Mononuclear cell (primary cell): Measurements from ENCODE around the gene DNAI7. TPM values are rescaled to one million over a fixed set of nuclear protein-coding genes. Genes with fewer than 3 reads are reported as not detected.

Source experiments
- H3K27me3 ChIP-seq: 2 replicates; pipeline ENCODE4 v1.6.0; 2011; ENCODE audit warnings: low read length, control low read depth; ENCODE audit not compliant: insufficient read depth
- H3K4me1 ChIP-seq: 2 replicates; pipeline ENCODE4 v1.5.1; 2011; ENCODE audit warnings: mild to moderate bottlenecking, low read length, control low read depth; ENCODE audit not compliant: insufficient read depth
- H3K4me3 ChIP-seq: 2 replicates; pipeline ENCODE4 v1.5.1; 2011; ENCODE audit warnings: mild to moderate bottlenecking, low read length, moderate library complexity
- H3K9me3 ChIP-seq: 2 replicates; pipeline ENCODE4 v1.5.1; 2011; ENCODE audit warnings: low read depth, mild to moderate bottlenecking, control low read depth, low read length
- total RNA-seq: library from RNA; depleted of rRNA; stranded (reverse); fragments of >200 nt; gene quantifications from one replicate; pipeline ENCODE4 v1.2.3, GENCODE V29; 2012

The DNAI7 gene
- total RNA-seq, 1 donor: 0.10 TPM

DNA sequence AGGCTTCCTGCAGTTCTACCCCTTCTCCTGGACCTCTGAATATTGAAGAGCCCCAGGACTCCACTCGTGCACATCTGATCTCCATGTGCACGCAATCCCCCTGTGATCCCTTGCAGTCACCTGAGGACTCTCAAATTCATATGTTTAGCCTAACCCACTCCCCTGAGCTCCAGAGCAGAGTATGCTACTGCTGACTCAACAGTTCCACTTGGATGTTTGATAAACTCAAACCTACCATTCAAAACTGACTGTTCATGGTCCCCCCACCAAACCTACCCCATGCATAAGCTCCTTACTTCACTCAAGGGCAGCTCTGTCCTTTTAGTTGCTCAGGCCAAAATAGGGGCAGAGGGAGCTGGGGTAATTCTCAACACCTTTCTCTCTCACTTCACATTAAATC, 96.0 kb downstream of the DNAI7 start:
- no peaks in the 10 kb centered on the region for H3K9me3 ChIP-seq
- H3K4me3 ChIP-seq: no peak overlapping the region
- peaks cover 9% of the 10 kb centered on the region for H3K4me1 ChIP-seq
- no peaks in the 10 kb centered on the region for H3K27me3 ChIP-seq

DNA sequence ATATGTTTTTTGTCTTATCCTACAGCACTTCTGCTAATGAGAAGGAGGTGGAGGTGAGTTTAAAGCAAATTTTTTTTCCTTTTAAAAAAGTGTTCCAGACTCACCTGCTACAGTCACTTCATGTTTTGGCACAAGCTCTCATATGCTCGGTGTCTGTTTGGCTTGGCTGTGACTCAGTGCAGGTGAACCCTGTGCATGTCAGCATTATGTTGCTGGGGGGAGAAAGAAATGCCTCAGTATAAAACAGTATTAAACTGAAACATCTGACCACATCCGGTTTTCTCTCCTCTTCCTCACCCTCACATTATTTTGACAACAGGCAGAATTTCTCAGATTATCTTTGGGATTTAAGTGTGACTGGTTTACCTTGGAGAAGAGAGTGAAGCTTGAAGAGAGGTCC, 105.2 kb downstream of the DNAI7 start:
- H3K9me3 ChIP-seq: no peaks in the 10 kb centered on the region
- H3K27me3 ChIP-seq: no peaks in the 10 kb centered on the region
- H3K4me1 ChIP-seq: peaks cover 6% of the 10 kb centered on the region
- no peak overlapping the region for H3K4me3 ChIP-seq

DNA sequence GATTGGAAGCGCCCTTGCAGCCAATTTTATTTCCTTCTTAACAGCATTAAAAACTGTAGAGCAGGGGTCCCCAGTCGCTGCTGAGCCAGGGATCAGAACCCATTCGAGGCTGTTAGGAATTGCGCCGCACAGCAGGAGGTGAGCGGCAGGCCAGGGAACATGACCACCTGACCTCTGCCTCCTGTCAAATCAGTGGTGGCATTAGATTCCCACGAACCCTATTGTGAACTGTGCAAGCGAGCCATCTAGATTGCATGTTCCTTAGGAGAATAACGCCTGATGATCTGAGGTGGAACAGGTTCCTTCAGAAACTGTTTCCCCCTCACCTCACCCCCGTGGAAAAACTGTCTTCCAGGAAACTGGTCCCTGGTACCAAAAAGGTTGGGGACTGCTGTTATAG, 107.4 kb downstream of the DNAI7 start:
- H3K4me3 ChIP-seq: no peak overlapping the region
- H3K4me1 ChIP-seq: peaks cover 6% of the 10 kb centered on the region

DNA sequence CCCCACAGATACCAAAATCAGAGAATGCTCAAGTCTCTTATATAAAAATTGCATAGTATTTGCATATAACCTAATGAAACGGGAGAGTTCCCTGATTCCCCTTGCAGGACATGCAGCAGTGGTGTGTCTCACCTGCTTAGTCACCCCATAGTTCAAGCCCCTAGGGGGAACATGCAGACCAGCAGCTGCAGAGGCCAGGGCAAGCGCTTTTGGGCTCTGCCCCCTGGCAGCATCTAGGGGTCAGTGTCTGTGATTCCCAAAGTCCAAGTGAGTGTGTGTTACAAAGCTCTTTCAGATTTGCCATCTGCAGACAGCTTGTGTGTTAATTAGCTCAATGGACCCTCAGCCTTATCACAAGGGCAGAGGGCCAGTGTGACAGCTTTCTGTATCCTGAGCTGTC, 110.1 kb downstream of the DNAI7 start:
- peaks cover 4% of the 10 kb centered on the region for H3K4me1 ChIP-seq
- no peaks in the 10 kb centered on the region for H3K27me3 ChIP-seq
- H3K4me3 ChIP-seq: no peak overlapping the region
- no peaks in the 10 kb centered on the region for H3K9me3 ChIP-seq

More for the DNA sequence above, 107.4 kb downstream of the DNAI7 start:
- no peaks in the 10 kb centered on the region for H3K27me3 ChIP-seq
- no peaks in the 10 kb centered on the region for H3K9me3 ChIP-seq

- H3K4me1 ChIP-seq: no peaks in the 10 kb centered on the region
- no peaks in the 10 kb centered on the region for H3K27me3 ChIP-seq
These were observed 111.7 kb downstream of the DNAI7 start for GRCh38 chr12:25083211-25083610.

GRCh38 chr12:25082628-25083027, 112.3 kb downstream of the DNAI7 start:
- Histone ChIP-seq H3K27me3 (no peaks in the 10 kb centered on the region), H3K4me1 (no peaks in the 10 kb centered on the region), H3K9me3 (no peaks in the 10 kb centered on the region), H3K4me3 (no peak overlapping the region)

More at GRCh38 chr12:25083211-25083610, 111.7 kb downstream of the DNAI7 start:
- Histone ChIP-seq H3K4me3 (no peak overlapping the region), H3K9me3 (no peaks in the 10 kb centered on the region)

GRCh38 chr12:25079393-25079792, 115.6 kb downstream of the DNAI7 start:
- Histone ChIP-seq H3K27me3 (no peaks in the 10 kb centered on the region), H3K4me1 (peaks cover 5% of the 10 kb centered on the region), H3K4me3 (no peak overlapping the region), H3K9me3 (no peaks in the 10 kb centered on the region)

GRCh38 chr12:25074954-25075353, 120.0 kb downstream of the DNAI7 start:
- no peak overlapping the region for H3K4me3 ChIP-seq
- H3K4me1 ChIP-seq: peaks cover 41% of the 10 kb centered on the region
- no peaks in the 10 kb centered on the region for H3K9me3 ChIP-seq
- no peaks in the 10 kb centered on the region for H3K27me3 ChIP-seq

- no peaks in the 10 kb centered on the region for H3K9me3 ChIP-seq
- peaks cover 43% of the 10 kb centered on the region for H3K4me1 ChIP-seq
- no peaks in the 10 kb centered on the region for H3K27me3 ChIP-seq
- H3K4me3 ChIP-seq: no peak overlapping the region
These were observed 120.8 kb downstream of the DNAI7 start for GRCh38 chr12:25074113-25074512.

DNA sequence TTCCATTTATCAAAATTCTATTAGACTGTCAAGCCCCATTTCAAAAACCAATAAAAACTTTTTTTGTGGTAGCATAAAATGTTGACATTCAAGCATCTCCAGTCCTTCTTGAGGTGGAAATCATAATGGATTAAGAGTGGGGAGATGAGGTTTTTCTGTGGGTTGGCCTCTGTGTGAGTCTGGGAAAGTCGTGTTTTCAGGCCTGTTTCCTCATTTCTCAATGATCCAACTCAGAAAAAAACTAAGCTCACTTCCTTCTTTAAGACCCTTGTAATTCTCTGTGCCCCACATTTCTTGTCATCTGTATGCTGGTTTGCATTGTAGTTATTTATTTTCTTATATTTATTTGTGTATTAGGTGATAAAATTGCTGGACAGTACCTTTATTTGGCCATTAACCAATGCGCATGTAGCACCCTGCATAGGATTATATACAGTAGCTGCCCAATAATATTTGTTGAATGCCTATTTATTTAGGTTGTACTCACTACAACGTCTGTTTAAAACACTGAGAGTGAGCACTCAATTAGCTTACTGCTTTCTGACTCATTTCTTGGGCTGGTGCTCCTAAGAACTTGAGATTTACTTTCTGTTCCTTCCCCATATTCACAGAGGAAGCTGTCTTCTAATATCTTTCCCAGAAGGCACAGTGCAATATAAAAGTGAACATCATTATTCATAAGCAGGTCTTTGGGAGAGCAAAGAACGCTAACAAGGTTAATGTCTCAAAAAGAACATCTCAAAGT, 121.9 kb downstream of the DNAI7 start:
- Histone ChIP-seq H3K4me1 (peaks cover 44% of the 10 kb centered on the region), H3K4me3 (no peak overlapping the region), H3K9me3 (no peaks in the 10 kb centered on the region), H3K27me3 (no peaks in the 10 kb centered on the region)

GRCh38 chr12:25071366-25071765, 123.6 kb downstream of the DNAI7 start:
- Histone ChIP-seq H3K4me1 (peaks cover 44% of the 10 kb centered on the region), H3K9me3 (no peaks in the 10 kb centered on the region), H3K4me3 (no peak overlapping the region), H3K27me3 (no peaks in the 10 kb centered on the region)

GRCh38 chr12:25069224-25069623, 125.7 kb downstream of the DNAI7 start:
- Histone ChIP-seq H3K9me3 (no peaks in the 10 kb centered on the region), H3K4me3 (no peak overlapping the region), H3K27me3 (no peaks in the 10 kb centered on the region), H3K4me1 (peaks cover 38% of the 10 kb centered on the region)

DNA sequence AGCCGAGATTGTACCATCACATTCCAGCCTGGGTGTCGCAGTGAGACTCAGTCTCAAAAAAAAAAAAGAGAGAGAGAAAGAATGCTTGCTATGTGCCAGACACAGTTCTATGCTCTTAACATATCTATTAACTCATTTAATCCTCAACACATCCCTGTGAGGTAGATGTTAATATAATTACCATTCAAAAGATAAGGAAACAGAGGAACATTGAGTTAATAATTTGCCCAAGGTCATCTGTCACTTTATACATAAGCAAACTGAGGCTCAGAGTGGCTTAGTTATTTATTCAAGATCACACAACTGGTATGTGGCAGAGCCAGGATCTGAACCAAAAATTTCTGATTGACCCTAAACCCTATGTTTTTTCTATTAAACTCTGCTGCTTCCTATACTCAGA, 129.9 kb downstream of the DNAI7 start:
- Histone ChIP-seq H3K4me3 (no peak overlapping the region), H3K27me3 (no peaks in the 10 kb centered on the region), H3K9me3 (no peaks in the 10 kb centered on the region), H3K4me1 (peaks cover 11% of the 10 kb centered on the region)

- H3K27me3 ChIP-seq: no peaks in the 10 kb centered on the region
- peaks cover 13% of the 10 kb centered on the region for H3K4me1 ChIP-seq
- no peaks in the 10 kb centered on the region for H3K9me3 ChIP-seq
- no peak overlapping the region for H3K4me3 ChIP-seq
These were observed 130.9 kb downstream of the DNAI7 start for GRCh38 chr12:25063873-25064628.

GRCh38 chr12:25058658-25059058, 136.3 kb downstream of the DNAI7 start:
- H3K4me1 ChIP-seq: peaks cover 50% of the 10 kb centered on the region
- H3K27me3 ChIP-seq: no peaks in the 10 kb centered on the region
- H3K4me3 ChIP-seq: no peak overlapping the region
- no peaks in the 10 kb centered on the region for H3K9me3 ChIP-seq
